Suprapubic skin (tissue), 4 donors: Measurements from ENCODE around the gene H2BW2.
"Not testable (repeated sequence)": the region's sequence is repeated elsewhere in the genome, so short reads cannot be mapped to it uniquely, and the experiment has no call there.

Source experiments
- CTCF ChIP-seq, 2 donors: fragments of 200-600 bp in 1 of 2; fragments of 450-650 bp in 1 of 2; sonication (generic) in 1 of 2; IDR thresholded peaks; one replicate each; pipeline ENCODE4 v1.5.1; 2016 to 2019; ENCODE audit warnings: antibody characterized with exemption in 2 of 2, mild to moderate bottlenecking in 1 of 2, moderate library complexity in 1 of 2
- POLR2A ChIP-seq, 2 donors: fragments of 450-650 bp; IDR thresholded peaks; one replicate each; pipeline ENCODE4 v1.6.1; 2017; ENCODE audit warnings: antibody characterized with exemption in 2 of 2, mild to moderate bottlenecking in 2 of 2, moderate library complexity in 2 of 2
- POLR2AphosphoS5 ChIP-seq, 3 donors: sonication (generic); formaldehyde crosslinking; IDR thresholded peaks; one replicate each; pipeline ENCODE4 v1.6.1; 2017; ENCODE audit warnings: antibody characterized with exemption in 3 of 3

DNA sequence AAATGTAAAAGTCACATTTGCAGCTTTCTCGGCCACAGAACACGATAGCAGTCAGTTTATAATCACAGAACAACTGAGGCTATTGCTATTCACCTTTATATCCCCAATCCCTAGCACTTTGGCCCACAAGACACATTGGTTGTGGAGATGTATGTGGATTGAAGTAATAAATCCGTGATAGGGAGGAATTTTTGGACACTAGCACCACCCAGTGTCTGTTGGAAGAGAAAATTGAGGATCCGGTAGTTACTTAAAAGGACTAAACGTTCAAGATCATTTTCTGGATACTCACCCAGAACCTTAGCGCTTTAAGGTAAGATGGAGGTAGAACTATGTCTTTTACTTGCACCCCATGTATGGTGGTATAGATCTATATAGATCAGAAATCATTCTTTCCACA, 38.1 kb downstream of the H2BW2 start:
- TF ChIP-seq POLR2A, CTCF, POLR2AphosphoS5 (IDR thresholded peaks at IDR 0.05): not testable (repeated sequence)
